ENCODE data around the gene DYNLT1. TPM values are rescaled to one million over a fixed set of nuclear protein-coding genes. Genes with fewer than 3 reads are reported as not detected.

The DYNLT1 gene
- total RNA-seq, 6 donors from 2014 or later = 49.2 to 119 (median 100) TPM

DNA sequence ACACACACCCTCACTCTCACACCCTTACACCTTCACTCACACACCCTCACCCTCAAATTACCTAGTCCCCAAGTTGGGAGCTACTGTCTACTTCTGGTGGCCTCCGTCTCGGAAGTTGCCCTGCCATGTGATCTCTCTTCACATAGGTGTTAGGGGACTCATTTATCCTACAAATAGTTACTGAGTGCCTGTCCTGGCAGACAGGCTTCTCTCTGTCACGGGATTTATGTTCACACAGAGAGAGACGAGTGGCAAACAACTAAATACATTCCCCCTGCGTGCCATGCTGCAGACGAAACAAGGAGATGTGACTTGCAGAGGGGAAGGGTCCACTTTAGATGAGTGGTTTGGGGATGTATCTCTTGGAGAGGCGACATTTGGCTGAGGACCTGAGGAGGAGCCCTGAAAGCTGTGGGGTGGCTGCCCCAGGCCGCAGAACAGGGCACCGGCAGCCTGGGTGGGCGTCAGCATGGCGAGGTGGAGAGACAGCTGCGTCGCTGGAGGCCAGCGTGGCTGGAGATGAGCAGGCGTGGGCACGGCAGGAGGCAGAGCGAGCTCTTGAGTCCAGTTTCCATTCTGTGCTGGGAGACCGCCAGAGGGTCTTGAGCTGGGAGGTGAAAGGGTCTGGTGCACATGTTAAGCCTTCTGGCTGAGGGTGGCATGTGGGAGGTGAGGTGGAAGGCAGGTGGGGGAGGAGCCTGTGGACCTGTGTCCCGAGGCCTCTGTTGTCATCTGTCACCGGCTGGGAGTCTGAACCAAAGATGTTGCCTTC lies 17.2 kb downstream of the DYNLT1 start:
- Histone ChIP-seq H3K9me3 (no peaks in the 10 kb centered on the region), H3K27me3 (no peaks in the 10 kb centered on the region), H3K4me3 (no peak overlapping the region), H3K27ac (no peak overlapping the region), H3K4me1 (peaks cover 15 to 20% (median 17%) of the 10 kb centered on the region in 4 donors), H3K36me3 (peaks cover 4 to 73% (median 47%) of the 10 kb centered on the region in 4 donors)
- ATAC-seq (ENCODE audit: low FRiP score in 2 of 2) (no peak), DNase-seq (peak in 1 of 2 donors; percentile 11)
- no peak for TF ChIP-seq POLR2A (IDR thresholded peaks at IDR 0.05)
- TF ChIP-seq, protein P1, sequence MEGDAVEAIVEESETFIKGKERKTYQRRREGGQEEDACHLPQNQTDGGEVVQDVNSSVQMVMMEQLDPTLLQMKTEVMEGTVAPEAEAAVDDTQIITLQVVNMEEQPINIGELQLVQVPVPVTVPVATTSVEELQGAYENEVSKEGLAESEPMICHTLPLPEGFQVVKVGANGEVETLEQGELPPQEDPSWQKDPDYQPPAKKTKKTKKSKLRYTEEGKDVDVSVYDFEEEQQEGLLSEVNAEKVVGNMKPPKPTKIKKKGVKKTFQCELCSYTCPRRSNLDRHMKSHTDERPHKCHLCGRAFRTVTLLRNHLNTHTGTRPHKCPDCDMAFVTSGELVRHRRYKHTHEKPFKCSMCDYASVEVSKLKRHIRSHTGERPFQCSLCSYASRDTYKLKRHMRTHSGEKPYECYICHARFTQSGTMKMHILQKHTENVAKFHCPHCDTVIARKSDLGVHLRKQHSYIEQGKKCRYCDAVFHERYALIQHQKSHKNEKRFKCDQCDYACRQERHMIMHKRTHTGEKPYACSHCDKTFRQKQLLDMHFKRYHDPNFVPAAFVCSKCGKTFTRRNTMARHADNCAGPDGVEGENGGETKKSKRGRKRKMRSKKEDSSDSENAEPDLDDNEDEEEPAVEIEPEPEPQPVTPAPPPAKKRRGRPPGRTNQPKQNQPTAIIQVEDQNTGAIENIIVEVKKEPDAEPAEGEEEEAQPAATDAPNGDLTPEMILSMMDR (IDR thresholded peaks at IDR 0.05) = no peak
- no peak for TF ChIP-seq POLR2AphosphoS5 (IDR thresholded peaks at IDR 0.05)
- no peak for TF ChIP-seq EP300 (IDR thresholded peaks at IDR 0.05)
- WGBS, 2 donors = 93 to 97% methylated on average over 19 to 20 of the region's 20 CpGs

DNA sequence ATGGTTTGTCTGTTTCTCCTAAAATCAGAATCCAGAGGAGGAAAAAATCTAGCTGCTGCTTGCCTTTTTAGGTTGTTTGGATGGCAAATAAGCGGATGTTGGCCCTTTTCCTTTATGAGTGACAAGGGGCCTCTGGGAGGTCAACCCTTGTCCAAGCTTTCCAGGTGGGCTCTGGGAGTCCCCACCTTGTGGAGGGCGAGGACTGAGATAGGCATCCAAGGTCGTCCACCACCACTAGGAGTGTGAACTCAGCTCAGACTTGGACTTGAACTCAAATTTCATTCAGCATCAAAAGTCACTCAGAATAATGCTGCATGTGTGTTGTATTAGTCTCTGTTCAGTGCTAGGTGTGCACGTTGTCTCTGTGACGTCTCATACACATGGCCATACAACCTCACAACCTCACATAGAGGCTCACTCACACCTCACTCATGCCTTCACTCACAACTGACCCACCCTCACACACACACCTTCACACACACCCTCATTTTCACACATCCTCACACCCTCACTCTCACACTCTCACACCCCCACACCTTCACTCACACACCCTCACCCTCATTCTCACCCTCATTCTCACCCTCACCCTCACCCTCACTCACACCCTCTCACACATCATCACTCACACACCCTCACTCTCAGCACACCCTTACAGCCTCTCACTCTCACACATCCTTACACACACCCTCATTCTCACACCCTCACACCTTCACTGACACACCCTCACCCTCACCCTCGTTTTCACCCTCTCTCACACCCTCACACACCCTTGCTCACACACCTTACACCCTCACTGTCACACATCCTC lies 18.0 kb downstream of the DYNLT1 start:
- Histone ChIP-seq H3K4me1 (peaks cover 7 to 12% (median 9%) of the 10 kb centered on the region in 4 donors), H3K4me3 (no peak overlapping the region), H3K9me3 (no peaks in the 10 kb centered on the region), H3K36me3 (peaks cover 4 to 81% (median 53%) of the 10 kb centered on the region in 4 donors), H3K27me3 (no peaks in the 10 kb centered on the region), H3K27ac (no peak overlapping the region)
- DNase-seq (no peak), ATAC-seq (ENCODE audit: low FRiP score in 2 of 2) (no peak)
- 91 to 93% methylated on average over 6 of the region's 6 CpGs for WGBS, 2 donors
- TF ChIP-seq, protein P1 (IDR thresholded peaks at IDR 0.05) = no peak
- TF ChIP-seq EP300 (IDR thresholded peaks at IDR 0.05) (no peak), POLR2AphosphoS5 (IDR thresholded peaks at IDR 0.05) (no peak), POLR2A (IDR thresholded peaks at IDR 0.05) (no peak)

DNA sequence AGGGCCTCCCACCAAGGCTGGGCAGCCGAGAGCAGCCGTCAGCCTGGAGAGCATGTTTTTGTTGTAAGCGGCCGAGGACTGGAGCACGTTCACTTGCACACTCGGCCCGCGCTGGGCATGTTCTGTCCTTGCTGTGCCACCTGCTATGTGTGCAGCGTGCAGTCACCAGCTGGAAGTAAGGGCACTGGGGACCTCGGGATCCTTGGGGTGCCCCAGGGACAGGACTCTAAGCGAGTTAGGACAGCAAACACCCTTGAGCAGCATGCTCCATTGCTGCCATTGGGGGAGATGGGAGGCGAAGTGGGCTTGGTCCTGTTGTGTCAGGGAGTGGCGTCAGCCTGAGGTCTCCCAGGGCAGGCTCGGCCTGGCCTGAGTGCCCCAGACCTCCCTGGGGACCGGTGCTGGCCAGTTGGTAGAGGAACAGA lies 18.6 kb downstream of the DYNLT1 start:
- peaks cover under 1 to 5% (median 3%) of the 10 kb centered on the region in 4 donors for H3K4me1 ChIP-seq
- H3K27me3 ChIP-seq = no peaks in the 10 kb centered on the region
- TF ChIP-seq, protein P1 (IDR thresholded peaks at IDR 0.05) = no peak
- TF ChIP-seq POLR2A (IDR thresholded peaks at IDR 0.05) (no peak), POLR2AphosphoS5 (IDR thresholded peaks at IDR 0.05) (no peak)
- no peak overlapping the region for H3K27ac ChIP-seq
- no peak for DNase-seq
- ATAC-seq (ENCODE audit: low FRiP score in 2 of 2) = no peak
- H3K9me3 ChIP-seq = no peaks in the 10 kb centered on the region
- H3K4me3 ChIP-seq = no peak overlapping the region
- WGBS, 2 donors = 95 to 98% methylated on average over 11 to 15 of the region's 15 CpGs
- peaks cover 4 to 82% (median 54%) of the 10 kb centered on the region in 4 donors for H3K36me3 ChIP-seq

DNA sequence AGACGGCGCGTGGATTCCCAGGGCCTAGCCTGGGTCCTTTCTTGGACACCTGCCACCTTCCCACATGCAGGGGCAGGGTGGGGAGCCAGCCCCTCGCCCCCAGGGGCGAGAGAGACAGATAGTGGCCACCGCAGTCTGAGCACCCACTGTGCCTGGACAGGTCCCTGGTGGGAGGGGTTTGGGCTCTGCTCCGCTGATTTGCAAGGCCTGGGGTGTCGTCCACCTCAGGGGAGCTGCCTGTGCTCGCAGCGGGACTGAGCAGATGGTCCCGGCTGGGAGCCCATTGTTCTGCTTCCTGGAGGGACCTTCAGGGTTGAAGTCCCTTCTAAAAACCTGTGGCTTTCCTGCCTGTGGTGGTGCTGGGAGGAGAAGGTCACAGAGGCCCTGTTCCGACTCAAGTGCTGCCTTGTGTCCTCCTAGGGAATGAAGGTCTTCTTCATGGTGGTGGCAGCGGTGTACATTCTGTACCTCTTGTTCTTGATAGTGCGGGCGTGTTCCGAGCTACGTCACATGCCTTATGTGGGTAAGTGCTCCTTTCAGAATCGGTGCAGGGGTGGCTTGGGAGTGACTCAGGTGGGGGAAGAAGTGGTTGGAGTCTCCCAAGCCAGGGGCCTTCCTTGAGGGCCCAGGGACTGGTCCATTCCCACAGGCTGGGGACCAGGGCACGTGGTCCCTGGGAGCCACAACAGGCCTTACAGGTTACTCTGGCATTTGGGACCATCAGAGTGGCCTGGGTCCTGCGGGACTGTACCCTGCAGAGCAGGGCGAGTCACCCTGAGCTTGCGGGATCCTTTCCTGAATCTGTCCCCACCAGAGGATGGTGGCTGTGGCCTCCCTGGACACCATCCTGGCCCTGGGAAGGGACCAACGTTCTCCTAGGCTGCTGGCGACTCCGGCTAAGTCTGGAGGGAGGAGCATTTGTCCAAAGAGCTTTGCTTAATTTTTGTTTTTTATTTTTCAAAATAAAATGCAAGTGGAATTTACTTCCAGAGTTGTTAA lies 19.6 kb downstream of the DYNLT1 start:
- no peak overlapping the region for H3K4me3 ChIP-seq
- H3K36me3 ChIP-seq = peaks cover 8 to 82% (median 54%) of the 10 kb centered on the region in 4 donors
- DNase-seq (peak in 1 of 2 donors; percentile 70), ATAC-seq (ENCODE audit: low FRiP score in 2 of 2) (no peak)
- no peaks in the 10 kb centered on the region for H3K4me1 ChIP-seq
- 92 to 93% methylated on average over 18 to 22 of the region's 25 CpGs for WGBS, 2 donors
- no peak overlapping the region for H3K27ac ChIP-seq
- no peak for TF ChIP-seq POLR2A (IDR thresholded peaks at IDR 0.05)
- TF ChIP-seq POLR2AphosphoS5 (IDR thresholded peaks at IDR 0.05) = no peak
- TF ChIP-seq, protein P1 (IDR thresholded peaks at IDR 0.05) = no peak
- no peak for TF ChIP-seq EP300 (IDR thresholded peaks at IDR 0.05)
- H3K9me3 ChIP-seq = no peaks in the 10 kb centered on the region
- H3K27me3 ChIP-seq = no peaks in the 10 kb centered on the region

Data from upper lobe of left lung (tissue), 6 donors.